ENCODE measurements around the gene NRROS. TPM values are rescaled to one million over a fixed set of nuclear protein-coding genes. Genes with fewer than 3 reads are reported as not detected.
A peak's percentile ranks its signal among the peaks of the same experiment; 100 is the strongest.

Gene NRROS
- polyA plus RNA-seq, 2 donors: 0.77 to 0.92 TPM

DNA sequence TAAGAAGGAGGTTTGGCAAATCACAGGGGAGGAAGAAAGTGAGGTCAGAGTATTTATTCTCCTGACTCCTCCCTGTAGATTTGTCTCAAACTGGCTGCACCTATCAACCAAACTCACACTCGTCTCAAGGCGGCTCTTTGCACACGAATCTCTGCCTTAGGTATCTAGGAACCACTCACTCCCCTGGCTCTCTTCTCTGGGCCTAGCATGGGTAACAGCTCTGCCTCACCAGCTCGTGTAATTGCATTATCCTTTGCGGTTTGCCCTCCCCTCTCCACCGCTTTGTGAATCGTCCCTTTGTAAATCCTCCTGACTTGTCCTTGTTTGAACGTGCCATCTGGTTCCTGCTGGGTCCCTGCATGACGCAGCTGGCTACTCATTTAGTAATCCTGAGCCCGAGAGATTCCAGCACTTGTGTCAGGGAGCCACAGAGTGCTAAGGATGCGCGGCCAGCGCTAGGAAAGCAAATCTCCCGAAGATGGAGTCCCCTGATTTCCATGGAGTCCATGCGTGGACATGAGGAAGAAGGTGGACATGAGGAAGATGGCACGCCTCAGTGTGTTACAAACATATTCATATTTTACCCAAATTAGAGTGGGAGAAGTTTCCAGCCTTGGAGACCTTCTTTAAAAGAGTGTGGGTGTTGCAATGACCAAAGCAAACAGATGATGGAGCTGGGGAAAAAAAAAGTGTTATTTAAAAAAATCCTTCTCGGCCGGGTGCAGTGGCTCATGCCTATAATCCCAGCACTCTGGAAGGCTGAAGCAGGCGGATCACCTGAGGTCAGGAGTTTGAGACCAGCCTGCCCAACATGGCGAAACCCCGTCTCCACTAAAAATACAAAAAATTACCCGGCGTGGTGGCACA, 26.7 kb downstream of the NRROS start:
- no peaks in the 10 kb centered on the region for H3K27me3 ChIP-seq (ENCODE audit: control insufficient read depth in 1 of 2, insufficient read depth in 2 of 2, low read length in 2 of 2)
- H3K27ac ChIP-seq (ENCODE audit: low read depth in 2 of 2, low read length in 1 of 2): peak overlapping the region in 1 of 2 donors; percentile 8
- no peaks in the 10 kb centered on the region for H3K36me3 ChIP-seq (ENCODE audit: control insufficient read depth in 2 of 2, insufficient read depth in 2 of 2, low read length in 1 of 2)
- WGBS, 2 donors: 47 to 49% methylated on average over 23 of the region's 23 CpGs
- H3K4me1 ChIP-seq (ENCODE audit: control insufficient read depth in 2 of 2, insufficient read depth in 2 of 2, low read length in 1 of 2): peaks cover 0 to 3% of the 10 kb centered on the region in 2 donors
- no peak overlapping the region for H3K4me3 ChIP-seq (ENCODE audit: low read depth in 1 of 2, low read length in 2 of 2)
- H3K9me3 ChIP-seq (ENCODE audit: control insufficient read depth in 2 of 2, insufficient read depth in 1 of 2, low read depth in 1 of 2, low read length in 1 of 2): no peaks in the 10 kb centered on the region

DNA sequence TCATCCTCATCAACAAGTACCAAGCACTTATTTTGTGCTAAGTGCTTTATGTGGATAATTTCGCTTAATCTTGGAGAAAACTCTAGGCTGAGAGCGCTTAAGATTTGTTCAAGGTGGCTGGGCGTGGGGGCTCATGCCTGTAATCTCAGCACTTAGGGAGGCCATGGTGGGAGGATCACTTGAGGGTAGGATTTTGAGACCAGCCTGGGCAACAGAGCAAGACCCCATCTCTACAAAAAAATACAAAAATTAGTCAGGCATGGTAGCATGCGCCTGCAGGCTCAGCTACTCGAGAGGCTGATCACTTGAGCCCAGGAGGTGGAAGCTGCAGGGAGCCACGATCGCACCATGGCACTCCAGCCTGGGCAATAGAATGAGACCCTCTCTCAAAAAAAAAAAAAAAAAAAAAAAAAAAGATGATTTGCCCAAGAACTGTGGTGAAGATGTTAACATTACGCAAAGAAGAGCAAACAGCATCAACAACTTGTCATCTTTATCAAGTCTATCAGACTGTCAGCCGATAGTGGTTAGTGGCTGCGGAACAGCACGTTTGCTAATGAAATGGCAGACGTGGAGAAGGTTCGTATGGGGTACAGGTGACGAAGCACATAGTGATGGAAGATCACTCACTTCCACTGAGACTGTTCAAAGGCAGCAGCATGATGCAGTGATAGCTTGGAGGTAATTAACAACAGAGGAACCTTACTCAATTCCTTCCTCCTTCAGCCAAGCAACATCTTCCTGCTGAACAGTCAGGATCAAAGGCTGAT, 27.7 kb downstream of the NRROS start:
- Histone ChIP-seq H3K4me3 (ENCODE audit: low read depth in 1 of 2, low read length in 2 of 2) (no peak overlapping the region), H3K27ac (ENCODE audit: low read depth in 2 of 2, low read length in 1 of 2) (no peak overlapping the region), H3K4me1 (ENCODE audit: control insufficient read depth in 2 of 2, insufficient read depth in 2 of 2, low read length in 1 of 2) (peaks cover 0 to 3% of the 10 kb centered on the region in 2 donors), H3K9me3 (ENCODE audit: control insufficient read depth in 2 of 2, insufficient read depth in 1 of 2, low read depth in 1 of 2, low read length in 1 of 2) (no peaks in the 10 kb centered on the region), H3K36me3 (ENCODE audit: control insufficient read depth in 2 of 2, insufficient read depth in 2 of 2, low read length in 1 of 2) (no peaks in the 10 kb centered on the region), H3K27me3 (ENCODE audit: control insufficient read depth in 1 of 2, insufficient read depth in 2 of 2, low read length in 2 of 2) (no peaks in the 10 kb centered on the region)
- 88 to 91% methylated on average over 14 of the region's 14 CpGs for WGBS, 2 donors

DNA sequence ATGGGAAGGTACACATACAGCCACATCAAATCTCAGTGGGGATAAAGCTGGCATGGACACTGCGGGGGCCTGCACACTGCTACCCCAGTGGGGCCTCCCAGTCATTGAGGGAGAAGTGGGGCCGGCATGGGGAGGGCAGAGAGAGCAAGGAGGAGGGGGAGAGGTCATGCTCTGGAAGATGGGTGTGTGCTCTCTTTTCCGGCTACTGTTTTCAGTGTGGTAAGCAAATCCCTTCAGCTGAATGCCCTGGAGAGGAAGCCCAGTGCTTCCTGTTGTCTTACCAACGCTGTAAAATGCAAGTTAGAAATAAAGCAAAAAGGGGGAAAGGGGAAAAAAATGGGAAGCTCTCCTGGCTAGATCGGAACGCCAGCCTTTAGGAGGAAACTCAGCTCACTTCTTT, 30.8 kb downstream of the NRROS start:
- WGBS, 2 donors: 33 to 50% methylated on average over 6 of the region's 6 CpGs
- Histone ChIP-seq H3K27ac (ENCODE audit: low read depth in 2 of 2, low read length in 1 of 2) (no peak overlapping the region), H3K36me3 (ENCODE audit: control insufficient read depth in 2 of 2, insufficient read depth in 2 of 2, low read length in 1 of 2) (no peaks in the 10 kb centered on the region), H3K4me3 (ENCODE audit: low read depth in 1 of 2, low read length in 2 of 2) (no peak overlapping the region), H3K4me1 (ENCODE audit: control insufficient read depth in 2 of 2, insufficient read depth in 2 of 2, low read length in 1 of 2) (peaks cover 0 to 3% of the 10 kb centered on the region in 2 donors), H3K9me3 (ENCODE audit: control insufficient read depth in 2 of 2, insufficient read depth in 1 of 2, low read depth in 1 of 2, low read length in 1 of 2) (no peaks in the 10 kb centered on the region), H3K27me3 (ENCODE audit: control insufficient read depth in 1 of 2, insufficient read depth in 2 of 2, low read length in 2 of 2) (no peaks in the 10 kb centered on the region)

DNA sequence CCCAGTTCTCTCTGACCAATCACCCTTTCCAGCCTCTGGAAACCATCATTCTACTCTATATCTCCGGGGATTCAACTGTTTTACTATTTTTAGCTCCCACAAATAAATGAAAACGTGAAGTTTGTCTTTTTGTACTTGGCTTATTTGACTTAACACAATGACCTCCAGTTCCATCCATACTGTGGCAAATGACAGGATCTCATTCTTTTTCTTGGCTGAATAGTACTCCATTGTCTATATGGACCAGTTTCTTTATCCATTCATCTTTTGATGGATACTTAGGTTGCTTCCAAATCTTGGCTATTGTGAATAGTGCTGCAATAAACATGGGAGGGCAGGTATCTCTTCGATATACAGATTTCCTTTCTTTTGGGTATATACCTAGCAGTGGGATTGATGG, 34.1 kb downstream of the NRROS start:
- Histone ChIP-seq H3K27ac (ENCODE audit: low read depth in 2 of 2, low read length in 1 of 2) (no peak overlapping the region), H3K36me3 (ENCODE audit: control insufficient read depth in 2 of 2, insufficient read depth in 2 of 2, low read length in 1 of 2) (no peaks in the 10 kb centered on the region), H3K9me3 (ENCODE audit: control insufficient read depth in 2 of 2, insufficient read depth in 1 of 2, low read depth in 1 of 2, low read length in 1 of 2) (no peaks in the 10 kb centered on the region), H3K4me1 (ENCODE audit: control insufficient read depth in 2 of 2, insufficient read depth in 2 of 2, low read length in 1 of 2) (no peaks in the 10 kb centered on the region), H3K27me3 (ENCODE audit: control insufficient read depth in 1 of 2, insufficient read depth in 2 of 2, low read length in 2 of 2) (no peaks in the 10 kb centered on the region), H3K4me3 (ENCODE audit: low read depth in 1 of 2, low read length in 2 of 2) (no peak overlapping the region)
- 85% methylated on average over 3 of the region's 3 CpGs for WGBS, 2 donors

DNA sequence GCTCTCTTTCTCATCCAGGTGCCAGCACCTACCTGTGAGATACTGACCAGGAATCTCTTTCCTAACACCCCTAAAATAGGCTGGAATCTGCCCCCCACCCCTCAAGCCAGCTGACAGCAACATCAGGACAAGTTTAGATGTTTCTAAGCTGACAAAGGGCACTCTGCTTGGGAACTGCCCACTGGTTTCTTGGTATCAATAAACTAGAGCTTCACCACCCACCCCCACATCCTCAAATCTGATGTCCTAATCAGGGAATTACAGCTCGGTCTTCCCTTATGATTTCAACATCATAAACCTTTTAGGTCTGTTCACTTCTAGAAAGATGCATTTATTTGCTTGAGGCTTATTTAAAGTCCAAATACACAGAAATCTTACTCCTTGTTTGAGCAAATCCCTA, 37.9 kb downstream of the NRROS start:
- Histone ChIP-seq H3K9me3 (ENCODE audit: control insufficient read depth in 2 of 2, insufficient read depth in 1 of 2, low read depth in 1 of 2, low read length in 1 of 2) (no peaks in the 10 kb centered on the region), H3K36me3 (ENCODE audit: control insufficient read depth in 2 of 2, insufficient read depth in 2 of 2, low read length in 1 of 2) (no peaks in the 10 kb centered on the region), H3K4me1 (ENCODE audit: control insufficient read depth in 2 of 2, insufficient read depth in 2 of 2, low read length in 1 of 2) (no peaks in the 10 kb centered on the region), H3K4me3 (ENCODE audit: low read depth in 1 of 2, low read length in 2 of 2) (no peak overlapping the region), H3K27ac (ENCODE audit: low read depth in 2 of 2, low read length in 1 of 2) (no peak overlapping the region), H3K27me3 (ENCODE audit: control insufficient read depth in 1 of 2, insufficient read depth in 2 of 2, low read length in 2 of 2) (no peaks in the 10 kb centered on the region)
- 36 to 44% methylated on average over 1 of the region's 1 CpG for WGBS, 2 donors

DNA sequence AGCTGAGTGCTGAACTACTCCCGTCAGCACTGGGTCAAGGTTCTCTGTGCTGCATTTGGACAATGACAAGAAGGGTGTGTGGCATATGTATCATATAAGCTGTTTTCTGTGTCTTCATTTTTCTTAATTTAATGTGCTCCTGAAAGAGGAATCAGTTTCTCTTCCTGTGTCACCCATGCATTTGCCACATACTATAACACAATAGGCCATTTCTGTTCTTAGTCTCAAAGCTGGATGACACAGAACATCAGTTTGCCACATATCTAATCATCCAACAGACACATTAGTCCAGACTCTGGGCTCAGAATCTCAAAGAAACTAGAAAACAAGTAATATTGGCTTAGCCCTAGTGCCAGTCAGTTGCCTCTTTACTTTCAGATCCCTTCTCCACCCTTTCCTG, 38.4 kb downstream of the NRROS start:
- 72 to 85% methylated on average over 1 of the region's 1 CpG for WGBS, 2 donors
- H3K4me3 ChIP-seq (ENCODE audit: low read depth in 1 of 2, low read length in 2 of 2): no peak overlapping the region
- no peak overlapping the region for H3K27ac ChIP-seq (ENCODE audit: low read depth in 2 of 2, low read length in 1 of 2)
- H3K27me3 ChIP-seq (ENCODE audit: control insufficient read depth in 1 of 2, insufficient read depth in 2 of 2, low read length in 2 of 2): no peaks in the 10 kb centered on the region
- no peaks in the 10 kb centered on the region for H3K9me3 ChIP-seq (ENCODE audit: control insufficient read depth in 2 of 2, insufficient read depth in 1 of 2, low read depth in 1 of 2, low read length in 1 of 2)
- H3K4me1 ChIP-seq (ENCODE audit: control insufficient read depth in 2 of 2, insufficient read depth in 2 of 2, low read length in 1 of 2): no peaks in the 10 kb centered on the region
- H3K36me3 ChIP-seq (ENCODE audit: control insufficient read depth in 2 of 2, insufficient read depth in 2 of 2, low read length in 1 of 2): no peaks in the 10 kb centered on the region

DNA sequence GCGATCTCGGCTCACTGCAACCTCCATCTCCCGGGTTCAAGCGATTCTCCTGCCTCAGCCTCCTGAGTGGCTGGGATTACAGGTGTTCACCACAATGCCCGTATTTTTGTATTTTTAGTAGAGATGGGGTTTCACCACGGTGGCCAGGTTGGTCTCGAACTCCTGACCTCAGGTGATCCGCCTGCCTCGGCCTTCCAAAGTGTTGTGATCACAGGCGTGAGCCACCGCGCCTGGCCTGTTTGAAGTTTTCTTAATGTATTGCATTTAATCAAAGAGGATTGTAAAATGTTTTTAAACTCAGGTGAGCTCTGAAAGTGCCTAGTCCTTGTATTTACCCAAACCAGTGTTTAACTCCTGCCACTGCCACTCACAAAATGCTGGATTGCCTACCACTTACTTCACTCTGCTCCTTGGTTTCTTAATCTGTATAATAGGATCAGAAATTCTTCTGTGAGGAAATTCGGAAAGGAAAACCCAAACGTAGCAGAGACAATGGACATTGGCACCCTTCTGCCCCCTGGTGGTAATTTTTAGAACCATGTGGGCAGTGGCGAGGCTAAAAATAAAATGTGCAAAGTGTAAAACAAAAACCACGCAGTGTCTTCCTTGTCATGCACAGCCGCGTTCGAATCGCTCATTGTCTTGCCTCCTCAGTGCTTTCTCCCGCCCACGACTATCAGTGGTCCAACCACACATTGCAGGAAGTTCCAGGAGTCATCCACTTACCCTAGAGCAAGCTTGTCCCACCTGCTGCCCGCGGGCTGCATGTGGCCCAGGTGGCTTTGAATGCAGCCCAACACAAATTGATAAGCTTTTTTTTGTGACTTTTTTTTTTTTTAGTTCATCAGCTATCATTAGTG, 45.3 kb downstream of the NRROS start:
- Histone ChIP-seq H3K4me3 (ENCODE audit: low read depth in 1 of 2, low read length in 2 of 2) (no peak overlapping the region), H3K9me3 (ENCODE audit: control insufficient read depth in 2 of 2, insufficient read depth in 1 of 2, low read depth in 1 of 2, low read length in 1 of 2) (no peaks in the 10 kb centered on the region), H3K27me3 (ENCODE audit: control insufficient read depth in 1 of 2, insufficient read depth in 2 of 2, low read length in 2 of 2) (no peaks in the 10 kb centered on the region), H3K27ac (ENCODE audit: low read depth in 2 of 2, low read length in 1 of 2) (peak overlapping the region in 1 of 2 donors; percentile 21), H3K4me1 (ENCODE audit: control insufficient read depth in 2 of 2, insufficient read depth in 2 of 2, low read length in 1 of 2) (no peaks in the 10 kb centered on the region), H3K36me3 (ENCODE audit: control insufficient read depth in 2 of 2, insufficient read depth in 2 of 2, low read length in 1 of 2) (no peaks in the 10 kb centered on the region)
- 33 to 36% methylated on average over 24 of the region's 24 CpGs for WGBS, 2 donors

DNA sequence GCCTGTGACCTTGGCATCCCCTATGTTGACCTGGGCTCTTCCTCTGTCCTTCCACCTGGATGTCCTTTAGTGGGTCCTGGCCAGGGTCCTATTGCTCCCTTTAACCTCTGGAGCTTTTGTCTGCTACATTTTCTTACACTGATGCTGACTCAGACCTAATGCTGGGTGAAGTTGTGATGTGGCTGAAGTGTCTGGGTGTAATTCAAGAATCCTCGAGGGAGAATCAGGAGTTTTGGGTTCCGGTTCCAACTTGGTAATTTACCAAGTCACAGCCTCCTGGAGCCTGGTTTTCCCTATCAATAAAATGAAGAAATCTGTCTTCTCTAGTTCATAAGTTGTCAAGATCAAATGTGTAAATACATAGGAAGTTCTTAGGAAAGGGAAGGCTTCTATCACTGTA, 46.9 kb downstream of the NRROS start:
- WGBS, 2 donors: 42 to 51% methylated on average over 2 of the region's 2 CpGs
- Histone ChIP-seq H3K27ac (ENCODE audit: low read depth in 2 of 2, low read length in 1 of 2) (no peak overlapping the region), H3K36me3 (ENCODE audit: control insufficient read depth in 2 of 2, insufficient read depth in 2 of 2, low read length in 1 of 2) (no peaks in the 10 kb centered on the region), H3K4me1 (ENCODE audit: control insufficient read depth in 2 of 2, insufficient read depth in 2 of 2, low read length in 1 of 2) (no peaks in the 10 kb centered on the region), H3K27me3 (ENCODE audit: control insufficient read depth in 1 of 2, insufficient read depth in 2 of 2, low read length in 2 of 2) (no peaks in the 10 kb centered on the region), H3K9me3 (ENCODE audit: control insufficient read depth in 2 of 2, insufficient read depth in 1 of 2, low read depth in 1 of 2, low read length in 1 of 2) (no peaks in the 10 kb centered on the region), H3K4me3 (ENCODE audit: low read depth in 1 of 2, low read length in 2 of 2) (no peak overlapping the region)

DNA sequence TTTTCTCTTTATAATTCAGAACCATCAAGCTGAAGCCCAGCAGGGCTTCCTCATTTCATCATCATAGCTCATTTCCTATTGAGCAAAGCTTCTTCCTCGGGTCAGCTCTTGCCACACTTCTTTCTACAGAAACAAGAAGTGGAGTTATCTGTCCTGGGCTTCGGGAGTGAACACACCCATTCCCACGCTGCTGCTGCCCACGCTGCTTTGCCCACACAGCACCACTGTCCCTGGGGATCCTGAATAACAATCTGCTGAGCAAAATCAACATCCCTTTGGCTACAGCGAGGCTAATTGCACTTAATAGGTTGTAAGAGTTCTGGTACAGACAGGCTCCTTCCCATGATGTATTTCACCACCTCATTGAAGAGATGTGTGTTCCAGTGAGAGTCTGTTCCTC, 48.9 kb downstream of the NRROS start:
- WGBS, 2 donors: 50 to 55% methylated on average over 5 of the region's 5 CpGs
- Histone ChIP-seq H3K36me3 (ENCODE audit: control insufficient read depth in 2 of 2, insufficient read depth in 2 of 2, low read length in 1 of 2) (no peaks in the 10 kb centered on the region), H3K27ac (ENCODE audit: low read depth in 2 of 2, low read length in 1 of 2) (no peak overlapping the region), H3K4me1 (ENCODE audit: control insufficient read depth in 2 of 2, insufficient read depth in 2 of 2, low read length in 1 of 2) (no peaks in the 10 kb centered on the region), H3K9me3 (ENCODE audit: control insufficient read depth in 2 of 2, insufficient read depth in 1 of 2, low read depth in 1 of 2, low read length in 1 of 2) (no peaks in the 10 kb centered on the region), H3K27me3 (ENCODE audit: control insufficient read depth in 1 of 2, insufficient read depth in 2 of 2, low read length in 2 of 2) (no peaks in the 10 kb centered on the region), H3K4me3 (ENCODE audit: low read depth in 1 of 2, low read length in 2 of 2) (no peak overlapping the region)

Data from esophagus (tissue), 2 donors.